IMR-90 (cell line): ENCODE measurements around the gene RALGAPA1. TPM values are rescaled to one million over a fixed set of nuclear protein-coding genes. Genes with fewer than 3 reads are reported as not detected.

Experiments
- ATAC-seq: fragments of 200-7000 bp; cut with Tn5 transposase; 2 replicates; pipeline ENCODE4 v1.9.1; 2020; ENCODE audit warnings: low read depth, mild to moderate bottlenecking, moderate library complexity
- BruUV-seq: library from RNA; stranded (reverse); fragments of 400-500 nt; replicated peaks from 2 replicates; lab custom pipeline; 2021; lab: Mats Ljungman, UMichigan
- CTCF ChIA-PET: fragments of 300-600 bp; formaldehyde crosslinking; extraction: SDS; loops from one replicate; lab custom pipeline; 2021; ENCODE audit warnings: antibody characterized with exemption; lab: Yijun Ruan, JAX
- POLR2A ChIA-PET: fragments of 300-600 bp; sonication (Branson Sonifier 250); formaldehyde crosslinking; loops from one replicate; lab custom pipeline; 2022; ENCODE audit warnings: antibody characterized with exemption; ENCODE audit not compliant: unreplicated experiment; lab: Charles Lee
- DNase-seq: peaks from one replicate; pipeline ENCODE4 v3.0.0; 2013
- H2AFZ ChIP-seq: replicated peaks from 2 replicates; pipeline ENCODE3; 2013; ENCODE audit warnings: low read length, mild to moderate bottlenecking; ENCODE audit not compliant: poor library complexity
- H2AK5ac ChIP-seq: 2 replicates; pipeline ENCODE4 v1.6.1; 2013; ENCODE audit warnings: low read depth, low read length, inconsistent platforms
- H2AK9ac ChIP-seq: replicated peaks from 2 replicates; pipeline ENCODE3; 2013; ENCODE audit warnings: mild to moderate bottlenecking, low read depth, low read length, moderate library complexity; ENCODE audit not compliant: poor library complexity
- H2BK120ac ChIP-seq: 2 replicates; pipeline ENCODE4 v1.6.1; 2013; ENCODE audit warnings: low read depth, low read length, inconsistent platforms
- H2BK15ac ChIP-seq: 3 replicates; pipeline ENCODE4 v1.6.1; 2013; ENCODE audit warnings: low read depth, low read length, inconsistent platforms
- H2BK20ac ChIP-seq: 2 replicates; pipeline ENCODE4 v1.6.1; 2013; ENCODE audit warnings: low read depth, mild to moderate bottlenecking, inconsistent platforms, low read length, moderate library complexity
- H2BK5ac ChIP-seq: 2 replicates; pipeline ENCODE4 v1.6.1; 2013; ENCODE audit warnings: mild to moderate bottlenecking, low read depth, low read length, inconsistent platforms; ENCODE audit not compliant: poor library complexity, severe bottlenecking
- H3K14ac ChIP-seq: replicated peaks from 2 replicates; pipeline ENCODE4 v1.6.1; 2013; ENCODE audit warnings: low read depth, low read length, inconsistent platforms
- H3K18ac ChIP-seq: 2 replicates; pipeline ENCODE4 v1.6.1; 2013; ENCODE audit warnings: low read depth, low read length, control low read depth
- H3K23ac ChIP-seq: 2 replicates; pipeline ENCODE4 v1.6.1; 2013; ENCODE audit warnings: low read depth, low read length, inconsistent platforms
- H3K27ac ChIP-seq: 2 replicates; pipeline ENCODE4 v1.5.1; 2013; ENCODE audit warnings: mild to moderate bottlenecking, control low read depth, low read length; ENCODE audit not compliant: insufficient read depth
- H3K27me3 ChIP-seq: 2 replicates; pipeline ENCODE4 v1.6.1; 2013; ENCODE audit warnings: low read length; ENCODE audit not compliant: control insufficient read depth, insufficient read depth
- H3K36me3 ChIP-seq: 2 replicates; pipeline ENCODE4 v1.6.1; 2013; ENCODE audit warnings: low read length, mixed read lengths; ENCODE audit not compliant: control insufficient read depth, insufficient read depth
- H3K4ac ChIP-seq: 2 replicates; pipeline ENCODE4 v1.6.1; 2013; ENCODE audit warnings: low read depth, low read length, inconsistent platforms
- H3K4me1 ChIP-seq: 2 replicates; pipeline ENCODE4 v1.6.1; 2013; ENCODE audit warnings: low read length, mixed read lengths; ENCODE audit not compliant: control insufficient read depth, insufficient read depth
- H3K4me2 ChIP-seq: 2 replicates; pipeline ENCODE4 v1.6.1; 2013; ENCODE audit warnings: low read depth, mild to moderate bottlenecking, control low read depth, low read length, moderate library complexity
- H3K4me3 ChIP-seq: 2 replicates; pipeline ENCODE4 v1.5.1; 2013; ENCODE audit warnings: low read depth, mild to moderate bottlenecking, control low read depth, low read length, moderate library complexity; ENCODE audit not compliant: insufficient read depth
- H3K56ac ChIP-seq: 2 replicates; pipeline ENCODE4 v1.6.1; 2013; ENCODE audit warnings: low read length, inconsistent platforms; ENCODE audit not compliant: insufficient read depth; ENCODE audit errors: extremely low read depth
- H3K79me1 ChIP-seq, 2 experiments: 2 replicates each; pipeline ENCODE4 v1.6.1; 2013; ENCODE audit warnings: low read length in 2 of 2, inconsistent platforms in 1 of 2, low read depth in 1 of 2
- H3K9ac ChIP-seq: 2 replicates; pipeline ENCODE4 v1.6.1; 2013; ENCODE audit warnings: low read depth, low read length, control low read depth
- H3K9me1 ChIP-seq: 2 replicates; pipeline ENCODE4 v1.6.1; 2013; ENCODE audit warnings: low read length, inconsistent platforms; ENCODE audit not compliant: insufficient read depth
- H3K9me3 ChIP-seq: 2 replicates; pipeline ENCODE4 v1.6.1; 2013; ENCODE audit warnings: low read length; ENCODE audit not compliant: control insufficient read depth, insufficient read depth
- H4K20me1 ChIP-seq: 2 replicates; pipeline ENCODE4 v1.6.1; 2013; ENCODE audit warnings: low read length, inconsistent platforms; ENCODE audit not compliant: insufficient read depth
- H4K5ac ChIP-seq: 2 replicates; pipeline ENCODE4 v1.6.1; 2013; ENCODE audit warnings: mild to moderate bottlenecking, low read depth, low read length, control low read depth
- H4K8ac ChIP-seq, 2 experiments: 2 replicates each; pipeline ENCODE4 v1.6.1; 2013; ENCODE audit warnings: low read depth in 2 of 2, low read length in 2 of 2, control low read depth in 1 of 2, inconsistent platforms in 1 of 2
- H4K91ac ChIP-seq: 2 replicates; pipeline ENCODE4 v1.6.1; 2013; ENCODE audit warnings: low read depth, low read length, inconsistent platforms; ENCODE audit not compliant: insufficient read depth
- BHLHE40 ChIP-seq: fragments of 150-350 bp; IDR thresholded peaks from 2 replicates; pipeline ENCODE4 v1.6.1; 2016; ENCODE audit warnings: mild to moderate bottlenecking, low read depth, low read length
- CHD1 ChIP-seq: IDR thresholded peaks from 2 replicates; pipeline ENCODE4 v1.6.1; 2012; ENCODE audit warnings: low read depth, low read length, improper control_type of control experiment
- CTCF ChIP-seq: conservative IDR thresholded peaks from 2 replicates; pipeline ENCODE4 v1.5.1; 2012; ENCODE audit warnings: mild to moderate bottlenecking, low read depth, low read length, improper control_type of control experiment
- FOS ChIP-seq: fragments of 150-350 bp; IDR thresholded peaks from 2 replicates; pipeline ENCODE4 v1.6.1; 2016; ENCODE audit warnings: low read depth, low read length
- MAFK ChIP-seq: IDR thresholded peaks from 2 replicates; pipeline ENCODE4 v1.6.1; 2012; ENCODE audit warnings: low read depth, low read length, improper control_type of control experiment
- MAZ ChIP-seq: IDR thresholded peaks from 2 replicates; pipeline ENCODE4 v1.6.1; 2012; ENCODE audit warnings: low read depth, mild to moderate bottlenecking, low read length, improper control_type of control experiment, moderate library complexity, borderline replicate concordance
- MXI1 ChIP-seq: IDR thresholded peaks from 2 replicates; pipeline ENCODE4 v1.6.1; 2012; ENCODE audit warnings: low read depth, mild to moderate bottlenecking, low read length, moderate library complexity, borderline replicate concordance
- NFE2L2 ChIP-seq: fragments of 150-350 bp; IDR thresholded peaks from 2 replicates; pipeline ENCODE4 v1.6.1; 2016; ENCODE audit warnings: low read depth, mild to moderate bottlenecking, low read length
- POLR2A ChIP-seq: IDR thresholded peaks from 2 replicates; pipeline ENCODE4 v1.6.1; 2012; ENCODE audit warnings: mild to moderate bottlenecking, low read depth, low read length
- RAD21 ChIP-seq: IDR thresholded peaks from 2 replicates; pipeline ENCODE4 v1.6.1; 2012; ENCODE audit warnings: low read length, improper control_type of control experiment
- RCOR1 ChIP-seq: IDR thresholded peaks from 2 replicates; pipeline ENCODE4 v1.6.1; 2012; ENCODE audit warnings: mild to moderate bottlenecking, low read length, improper control_type of control experiment; ENCODE audit not compliant: insufficient replicate concordance
- RFX5 ChIP-seq: IDR thresholded peaks from 2 replicates; pipeline ENCODE4 v1.8.0; 2012; ENCODE audit warnings: low read depth, mild to moderate bottlenecking, low read length, moderate library complexity
- SMC3 ChIP-seq: fragments of 150-350 bp; IDR thresholded peaks from 2 replicates; pipeline ENCODE4 v1.6.1; 2016; ENCODE audit warnings: low read depth, mild to moderate bottlenecking, antibody characterized with exemption, low read length, moderate library complexity
- USF2 ChIP-seq: fragments of 150-350 bp; IDR thresholded peaks from 2 replicates; pipeline ENCODE4 v1.6.1; 2017; ENCODE audit warnings: mild to moderate bottlenecking, antibody characterized with exemption, low read length, low read depth
- WGBS, 2 experiments: methylation state at CpG; one replicate each; pipeline versions ENCODE4 v1.1.5 to v1.1.7; 2013; ENCODE audit warnings: missing lambda C conversion rate in 2 of 2; ENCODE audit not compliant: insufficient read length in 1 of 2; ENCODE audit errors: extremely low coverage in 2 of 2; 5-methylcytosine and 5-hydroxymethylcytosine counted together
- dilution Hi-C: fragments of 300-500 bp; cut with HindIII; formaldehyde crosslinking; loops from one replicate; pipeline ENCODE4 v1.14.3; 2018; ENCODE audit warnings: low sequenced_read_pairs; ENCODE audit not compliant: unreplicated experiment
- in situ Hi-C: fragments of 300-500 bp; cut with MboI; formaldehyde crosslinking; loops from 3 replicates; pipeline ENCODE4 v1.14.3; 2019; ENCODE audit warnings: low sequenced_read_pairs, inconsistent platforms, mixed read lengths
- intact Hi-C: fragments of 100-400 bp; cut with micrococcal nuclease; formaldehyde crosslinking; loops from 2 replicates; pipeline ENCODE4 v1.10.0; 2022
- polyA plus RNA-seq, 3 experiments: library from polyadenylated mRNA; depleted of rRNA; stranded (reverse); fragments of >200 nt; gene quantifications; 2 replicates each; pipeline ENCODE4 v1.2.3, GENCODE V29; 2012; ENCODE audit warnings: low replicate concordance in 1 of 3
- total RNA-seq: library from RNA; depleted of rRNA; stranded (reverse); fragments of >200 nt; gene quantifications from 2 replicates; pipeline ENCODE4 v1.2.3, GENCODE V29; 2012

The RALGAPA1 gene
- total and polyA plus RNA-seq, 2 of the 4 experiments (the other 2 are of a cell fraction) = 5.1 to 25.6 TPM

GRCh38 chr14:35532783-35533356, 276.2 kb downstream of the RALGAPA1 start:
- H2AK9ac ChIP-seq = no peak overlapping the region
- no peaks in the 10 kb centered on the region for H4K20me1 ChIP-seq
- H3K4ac ChIP-seq = no peak overlapping the region
- H3K23ac ChIP-seq = no peak overlapping the region
- H2BK20ac ChIP-seq = no peak overlapping the region
- ChIA-PET CTCF (no interaction called here), POLR2A (no interaction called here)
- H3K27ac ChIP-seq = no peak overlapping the region
- no peak overlapping the region for H3K18ac ChIP-seq
- H3K79me1 ChIP-seq = no peaks in the 10 kb centered on the region
- no peak for TF ChIP-seq RCOR1
- TF ChIP-seq POLR2A = no peak
- no peak for TF ChIP-seq USF2
- no peak for TF ChIP-seq CHD1
- TF ChIP-seq MAFK = no peak
- no peak for TF ChIP-seq MAZ
- no peak for TF ChIP-seq CTCF
- no peak for TF ChIP-seq SMC3
- no peak for TF ChIP-seq MXI1
- TF ChIP-seq FOS = no peak
- no peak for TF ChIP-seq RAD21
- TF ChIP-seq BHLHE40 = no peak
- TF ChIP-seq RFX5 = no peak
- TF ChIP-seq NFE2L2 = no peak
- H4K8ac ChIP-seq = no peak overlapping the region
- ATAC-seq (no peak), DNase-seq (no peak)
- H3K9me3 ChIP-seq = no peaks in the 10 kb centered on the region
- no peak overlapping the region for H2BK5ac ChIP-seq
- in situ Hi-C loops (no loop called here), intact Hi-C loops (loop anchor here (5.0 kb wide), 1 partner anchor 154 kb away; no protein-coding TSS in a partner anchor), dilution Hi-C loops (no loop called here)
- H2AK5ac ChIP-seq = no peak overlapping the region
- H2BK15ac ChIP-seq = no peak overlapping the region
- H3K9ac ChIP-seq = no peak overlapping the region
- H4K5ac ChIP-seq = no peak overlapping the region
- H3K36me3 ChIP-seq = no peaks in the 10 kb centered on the region
- no peak overlapping the region for H4K91ac ChIP-seq
- H3K4me1 ChIP-seq = peaks cover 2% of the 10 kb centered on the region; the same call in 1 of the 2 replicates
- H3K4me2 ChIP-seq = peak overlapping the region; percentile 97
- H3K14ac ChIP-seq = no peak overlapping the region
- peaks cover 40% of the 10 kb centered on the region for H3K27me3 ChIP-seq
- peak overlapping the region; percentile 49 for H3K4me3 ChIP-seq
- H2AFZ ChIP-seq = peak overlapping the region; percentile 95
- H2BK120ac ChIP-seq = no peak overlapping the region
- BruUV-seq = no TSS peak
- H3K9me1 ChIP-seq = no peaks in the 10 kb centered on the region
- no peak overlapping the region for H3K56ac ChIP-seq
- WGBS, 2 experiments = no CpG with 5 or more reads among the region's 6 CpGs
